ENCODE results near the gene COL25A1.

DNA sequence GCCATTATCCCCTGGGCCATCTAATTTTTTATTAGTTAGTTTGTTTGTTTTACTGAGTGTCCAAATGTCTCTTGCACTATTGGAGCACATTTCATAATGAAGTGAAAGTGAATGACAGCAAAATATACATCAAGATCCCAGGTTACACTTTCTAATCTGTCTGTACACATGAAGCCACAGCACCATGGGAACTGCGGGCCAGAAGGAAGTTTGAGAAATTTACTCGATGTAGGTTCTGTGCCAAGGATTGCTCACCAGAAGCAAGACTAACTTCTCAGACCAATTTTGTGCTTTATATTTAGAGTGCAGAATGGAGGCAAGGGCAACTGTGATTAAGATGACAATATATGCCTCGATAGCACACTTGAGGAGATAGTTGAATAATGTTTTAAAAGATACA is 258.0 kb downstream of the COL25A1 start:
- no peak for TF ChIP-seq EZH2 (IDR thresholded peaks at IDR 0.05)
- TF ChIP-seq, protein P1, sequence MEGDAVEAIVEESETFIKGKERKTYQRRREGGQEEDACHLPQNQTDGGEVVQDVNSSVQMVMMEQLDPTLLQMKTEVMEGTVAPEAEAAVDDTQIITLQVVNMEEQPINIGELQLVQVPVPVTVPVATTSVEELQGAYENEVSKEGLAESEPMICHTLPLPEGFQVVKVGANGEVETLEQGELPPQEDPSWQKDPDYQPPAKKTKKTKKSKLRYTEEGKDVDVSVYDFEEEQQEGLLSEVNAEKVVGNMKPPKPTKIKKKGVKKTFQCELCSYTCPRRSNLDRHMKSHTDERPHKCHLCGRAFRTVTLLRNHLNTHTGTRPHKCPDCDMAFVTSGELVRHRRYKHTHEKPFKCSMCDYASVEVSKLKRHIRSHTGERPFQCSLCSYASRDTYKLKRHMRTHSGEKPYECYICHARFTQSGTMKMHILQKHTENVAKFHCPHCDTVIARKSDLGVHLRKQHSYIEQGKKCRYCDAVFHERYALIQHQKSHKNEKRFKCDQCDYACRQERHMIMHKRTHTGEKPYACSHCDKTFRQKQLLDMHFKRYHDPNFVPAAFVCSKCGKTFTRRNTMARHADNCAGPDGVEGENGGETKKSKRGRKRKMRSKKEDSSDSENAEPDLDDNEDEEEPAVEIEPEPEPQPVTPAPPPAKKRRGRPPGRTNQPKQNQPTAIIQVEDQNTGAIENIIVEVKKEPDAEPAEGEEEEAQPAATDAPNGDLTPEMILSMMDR (IDR thresholded peaks at IDR 0.05 in 2 of 3, conservative IDR thresholded peaks at IDR 0.05 in 1 of 3; ENCODE audit: borderline replicate concordance in 1 of 3, insufficient read depth in 1 of 3, low read depth in 2 of 3, low read length in 2 of 3): no peak
- TF ChIP-seq SIN3A (IDR thresholded peaks at IDR 0.05; ENCODE audit: low read depth): no peak
- TF ChIP-seq ZNF274 (IDR thresholded peaks at IDR 0.05; ENCODE audit: low read depth, low read length): no peak
- no peak for TF ChIP-seq SP1 (IDR thresholded peaks at IDR 0.05; ENCODE audit: low read depth)
- no peak for TF ChIP-seq RAD21 (IDR thresholded peaks at IDR 0.05; ENCODE audit: low read depth)
- TF ChIP-seq POLR2AphosphoS5 (IDR thresholded peaks at IDR 0.05; ENCODE audit: low read depth, low read length): no peak
- TF ChIP-seq CEBPB (IDR thresholded peaks at IDR 0.05; ENCODE audit: low read depth): no peak
